HL-60/S4 treated with phorbol 12-myristate 13-acetate at 8.2 ng/mL for 4 days and 3 days (cell line): ENCODE data around the gene ZBTB42.

Experiments
- in situ Hi-C: fragments of 300-500 bp; cut with MboI; formaldehyde crosslinking; loops from 2 replicates; pipeline ENCODE4 v1.15.0; 2022; ENCODE audit warnings: low sequenced_read_pairs

ZBTB42 gene

GRCh38 chr14:104781271-104782077 lies 19.4 kb upstream of the ZBTB42 start:
- in situ Hi-C loops = no loop called here

- in situ Hi-C loops = no loop called here
Observed at GRCh38 chr14:104782086-104782807, 18.7 kb upstream of the ZBTB42 start.

- in situ Hi-C loops = no loop called here
Observed at GRCh38 chr14:104782808-104783139, 18.1 kb upstream of the ZBTB42 start.

- in situ Hi-C loops = no loop called here
Observed at GRCh38 chr14:104783484-104784217, 17.2 kb upstream of the ZBTB42 start.

- in situ Hi-C loops = no loop called here
Observed at GRCh38 chr14:104784218-104784568, 16.7 kb upstream of the ZBTB42 start.

GRCh38 chr14:104784846-104785707 lies 15.8 kb upstream of the ZBTB42 start:
- in situ Hi-C loops = no loop called here

- in situ Hi-C loops = no loop called here
Observed at GRCh38 chr14:104785708-104786080, 15.2 kb upstream of the ZBTB42 start.

- in situ Hi-C loops = no loop called here
Observed at GRCh38 chr14:104786091-104786586, 14.8 kb upstream of the ZBTB42 start.

- in situ Hi-C loops = no loop called here
Observed at GRCh38 chr14:104786726-104787675, 13.9 kb upstream of the ZBTB42 start.

GRCh38 chr14:104787736-104788135 lies 13.2 kb upstream of the ZBTB42 start:
- in situ Hi-C loops = no loop called here

GRCh38 chr14:104788161-104788818 lies 12.6 kb upstream of the ZBTB42 start:
- in situ Hi-C loops = no loop called here

GRCh38 chr14:104788873-104789663 lies 11.8 kb upstream of the ZBTB42 start:
- in situ Hi-C loops = no loop called here

GRCh38 chr14:104789752-104790743 lies 10.9 kb upstream of the ZBTB42 start:
- in situ Hi-C loops = no loop called here

- in situ Hi-C loops = no loop called here
Observed at GRCh38 chr14:104791425-104791824, 9.5 kb upstream of the ZBTB42 start.

- in situ Hi-C loops = no loop called here
Observed at GRCh38 chr14:104792101-104792884, 8.6 kb upstream of the ZBTB42 start.

GRCh38 chr14:104792945-104793702 lies 7.8 kb upstream of the ZBTB42 start:
- in situ Hi-C loops = no loop called here
